Lung (tissue), 12 donors: ENCODE measurements around the gene HLA-G. TPM values are rescaled to one million over a fixed set of nuclear protein-coding genes. Genes with fewer than 3 reads are reported as not detected.

Experiments used
- ATAC-seq: fragments of 200-7000 bp; cut with Tn5 transposase; one replicate; pipeline ENCODE4 v1.9.1; 2020; ENCODE audit warnings: moderate number of reproducible peaks; ENCODE audit not compliant: insufficient read depth, low FRiP score
- DNase-seq, 3 donors: peaks; one replicate each; pipeline ENCODE4 v3.0.0-alpha.2; 2013 to 2017
- H3K27ac ChIP-seq, 2 donors: one replicate each; pipeline ENCODE4 v1.5.1; 2013; ENCODE audit warnings: mild to moderate bottlenecking in 2 of 2, moderate library complexity in 2 of 2, control low read depth in 1 of 2, inconsistent platforms in 1 of 2, low read depth in 1 of 2, low read length in 1 of 2
- H3K27me3 ChIP-seq, 3 donors: one replicate each; pipeline ENCODE4 v1.5.1; 2013; ENCODE audit warnings: low read length in 2 of 3; ENCODE audit not compliant: control insufficient read depth in 3 of 3, insufficient read depth in 3 of 3
- H3K36me3 ChIP-seq, 4 donors: one replicate each; pipeline ENCODE4 v1.5.1; 2013; ENCODE audit warnings: low read length in 4 of 4, mild to moderate bottlenecking in 1 of 4, moderate library complexity in 1 of 4; ENCODE audit not compliant: control insufficient read depth in 4 of 4, insufficient read depth in 4 of 4
- H3K4me1 ChIP-seq, 5 donors: one replicate each; pipeline ENCODE4 v1.5.1; 2013; ENCODE audit warnings: low read length in 5 of 5, mild to moderate bottlenecking in 2 of 5, moderate library complexity in 1 of 5; ENCODE audit not compliant: control insufficient read depth in 5 of 5, insufficient read depth in 5 of 5
- H3K4me3 ChIP-seq: one replicate; pipeline ENCODE4 v1.5.1; 2013; ENCODE audit warnings: mild to moderate bottlenecking, control low read depth, moderate library complexity
- H3K9ac ChIP-seq, 2 donors: one replicate each; pipeline ENCODE4 v1.5.1; 2013; ENCODE audit warnings: low read length in 2 of 2, control low read depth in 1 of 2; ENCODE audit not compliant: insufficient read depth in 1 of 2
- H3K9me3 ChIP-seq, 4 donors: one replicate each; pipeline ENCODE4 v1.5.1; 2013; ENCODE audit warnings: low read length in 3 of 4, mild to moderate bottlenecking in 1 of 4, moderate library complexity in 1 of 4; ENCODE audit not compliant: control insufficient read depth in 4 of 4, insufficient read depth in 3 of 4
- CTCF ChIP-seq: IDR thresholded peaks from 2 replicates; pipeline ENCODE4 v1.5.1; 2012; ENCODE audit warnings: mild to moderate bottlenecking; ENCODE audit errors: control extremely low read depth, extremely low read depth
- WGBS, 2 donors: extraction: QIAGEN DNeasy Blood & Tissue Kit; methylation state at CpG; one replicate each; pipeline ENCODE4 v1.1.7; 2013; 5-methylcytosine and 5-hydroxymethylcytosine counted together
- polyA plus RNA-seq, 2 donors: library from polyadenylated mRNA; stranded (reverse); fragments of 200-250 nt; gene quantifications; one replicate each; pipeline ENCODE4 v1.2.1, GENCODE V29; 2013
- total RNA-seq, 2 donors: library from RNA; depleted of rRNA in 1 of 2; stranded (reverse); fragments of >200 nt in 1 of 2; gene quantifications; one replicate each; pipeline ENCODE4 v1.2.1, GENCODE V29; 2014 to 2021
- donor health status: control.
- donor health status: control.
- donor health status: Bipolar disorder and iron deficiency.
- donor health status: healthy.
- donor health status: DM: yes; HTN: yes; CAD: no.

The HLA-G gene
- total and polyA plus RNA-seq, 4 donors: 0.23 to 8.9 (median 4.3) TPM

DNA sequence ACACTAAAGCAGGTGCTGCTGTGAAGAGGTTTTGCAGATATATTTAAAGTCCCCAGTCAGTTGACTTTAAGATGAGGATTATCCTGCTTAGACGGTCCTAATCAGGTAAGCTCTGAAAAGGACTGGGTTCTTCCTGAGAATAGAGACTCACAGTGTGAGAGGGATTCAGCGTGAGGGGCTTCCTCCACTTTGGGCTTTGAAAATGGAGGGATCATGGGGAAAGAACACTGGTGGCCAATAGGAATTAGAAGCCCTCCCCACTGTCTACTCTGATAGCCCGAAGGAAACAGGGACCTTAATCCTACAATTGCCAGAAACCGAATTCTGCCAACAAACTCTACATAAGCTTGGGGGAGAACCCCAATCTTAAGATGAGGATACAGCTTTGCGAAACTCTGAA is 29.7 kb upstream of the HLA-G start:
- no peak for ATAC-seq
- H3K4me3 ChIP-seq: no peak overlapping the region
- TF ChIP-seq CTCF: no peak
- H3K4me1 ChIP-seq: peaks cover 0 to under 1% (median 0%) of the 10 kb centered on the region in 5 donors
- H3K9me3 ChIP-seq: no peaks in the 10 kb centered on the region
- no peak overlapping the region for H3K27ac ChIP-seq
- peaks cover 0 to 49% (median 26%) of the 10 kb centered on the region in 3 donors for H3K27me3 ChIP-seq
- no peak for DNase-seq
- 87 to 92% methylated on average over 5 of the region's 5 CpGs for WGBS, 2 donors
- H3K9ac ChIP-seq: no peak overlapping the region
- H3K36me3 ChIP-seq: no peaks in the 10 kb centered on the region

DNA sequence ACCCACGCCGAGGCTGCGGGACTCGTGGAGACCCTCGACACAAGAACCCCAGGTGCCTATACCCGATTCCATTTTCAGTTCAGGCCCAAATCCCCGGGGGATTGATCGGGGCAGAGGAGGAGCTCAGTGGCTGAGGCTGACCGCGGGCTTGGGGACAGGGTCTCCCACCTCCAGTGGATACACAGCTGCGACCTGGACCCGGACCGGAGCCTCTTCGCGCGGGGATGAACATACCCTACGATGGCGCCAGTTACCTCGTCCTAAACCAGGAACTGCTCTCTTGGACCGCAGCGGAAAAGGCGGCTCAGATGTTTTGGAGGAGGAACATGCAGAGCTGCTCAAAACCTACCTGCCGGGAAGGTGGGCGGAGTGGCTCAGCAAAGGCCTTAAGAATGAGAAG is 27.4 kb upstream of the HLA-G start:
- Histone ChIP-seq H3K36me3 (no peaks in the 10 kb centered on the region), H3K4me3 (no peak overlapping the region), H3K27me3 (peaks cover 0 to 28% (median 6%) of the 10 kb centered on the region in 3 donors), H3K27ac (no peak overlapping the region), H3K9ac (no peak overlapping the region), H3K4me1 (peaks cover 0 to 2% (median 0%) of the 10 kb centered on the region in 5 donors), H3K9me3 (no peaks in the 10 kb centered on the region)
- TF ChIP-seq CTCF: no peak
- WGBS, 2 donors: 87 to 89% methylated on average over 24 of the region's 24 CpGs
- DNase-seq (no peak), ATAC-seq (no peak)

DNA sequence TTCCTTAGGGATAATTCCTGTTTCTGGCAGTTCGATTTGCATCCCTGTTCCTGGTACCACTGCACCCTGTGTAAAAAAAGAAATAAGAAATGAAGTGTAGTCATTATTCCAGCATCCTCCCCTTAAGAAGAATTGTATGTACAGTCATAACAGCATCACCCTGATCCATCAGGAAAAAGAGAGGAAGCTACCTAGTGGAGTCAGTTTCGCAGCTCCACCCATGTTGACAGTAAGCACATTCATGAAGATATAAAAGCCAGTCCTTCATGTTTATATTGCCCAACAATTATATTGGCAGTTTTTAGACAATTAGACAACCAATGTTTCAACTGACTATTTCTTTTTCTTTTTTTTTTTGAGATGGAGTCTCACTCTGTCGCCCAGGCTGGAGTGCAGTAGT is 21.2 kb upstream of the HLA-G start:
- DNase-seq (no peak), ATAC-seq (no peak)
- no peak overlapping the region for H3K27ac ChIP-seq
- peaks cover 0 to 20% (median 2%) of the 10 kb centered on the region in 3 donors for H3K27me3 ChIP-seq
- 90 to 91% methylated on average over 3 of the region's 3 CpGs for WGBS, 2 donors
- TF ChIP-seq CTCF: no peak
- H3K9ac ChIP-seq: no peak overlapping the region
- peaks cover 0 to 2% (median 0%) of the 10 kb centered on the region in 5 donors for H3K4me1 ChIP-seq
- H3K9me3 ChIP-seq: no peaks in the 10 kb centered on the region
- H3K36me3 ChIP-seq: no peaks in the 10 kb centered on the region
- H3K4me3 ChIP-seq: no peak overlapping the region

DNA sequence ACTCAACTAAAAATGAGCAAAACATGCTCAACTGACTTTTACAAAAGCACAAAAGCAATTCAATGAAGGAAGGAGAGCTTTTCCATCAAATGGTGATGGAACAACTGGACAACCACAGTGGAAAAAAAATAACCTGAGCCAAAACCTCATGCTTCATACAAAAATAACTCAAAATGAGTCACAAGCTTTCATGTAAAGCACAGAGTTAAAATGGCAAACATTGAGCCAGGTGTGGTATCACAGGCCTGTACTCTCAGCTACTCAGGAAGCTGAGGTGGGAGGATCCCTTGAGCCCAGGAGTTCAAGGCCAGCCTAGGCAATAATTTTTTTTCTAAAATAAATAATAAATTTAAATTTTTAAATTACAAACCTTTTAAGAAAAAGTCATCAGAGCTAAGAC is 18.4 kb upstream of the HLA-G start:
- no peak for TF ChIP-seq CTCF
- Histone ChIP-seq H3K4me3 (no peak overlapping the region), H3K4me1 (peaks cover 0 to 2% (median 0%) of the 10 kb centered on the region in 5 donors), H3K9ac (no peak overlapping the region), H3K27ac (no peak overlapping the region), H3K36me3 (no peaks in the 10 kb centered on the region), H3K9me3 (no peaks in the 10 kb centered on the region), H3K27me3 (peaks cover 0 to 19% (median 0%) of the 10 kb centered on the region in 3 donors)
- ATAC-seq (no peak), DNase-seq (no peak)
